Posterior vena cava (tissue), 2 donors: Measurements from ENCODE around the gene PTPRN2. TPM values are rescaled to one million over a fixed set of nuclear protein-coding genes. Genes with fewer than 3 reads are reported as not detected.
"Not testable (repeated sequence)": the region's sequence is repeated elsewhere in the genome, so short reads cannot be mapped to it uniquely, and the experiment has no call there.

Experiments
- DNase-seq: peaks from one replicate; pipeline ENCODE4 v3.0.0-alpha.2; 2020; ENCODE audit warnings: low spot score
- intact Hi-C, 2 donors: fragments of 100-400 bp; cut with DNase I; formaldehyde crosslinking; loops; one replicate each; pipeline versions ENCODE4 v1.14.1 to v1.14.2; 2022 to 2023
- total RNA-seq, 2 donors: library from RNA; stranded (reverse); fragmentation: NEBNext Ultra II Directional; extraction: Animal tissue kit (Norgen Biotek cat#: 25700); gene quantifications; one replicate each; pipeline ENCODE4 v1.2.1, GENCODE V29; 2021
- donor health status: DM: yes; HTN: yes; CAD: no.
- donor health status: DM: yes; HTN: yes; CAD: no.

Gene PTPRN2
- total RNA-seq, 2 donors from 2014 or later, result 1.6 to 2.8 TPM

- DNase-seq, result peak; percentile 70
- intact Hi-C loops, result no loop called here
These were observed 540.1 kb downstream of the PTPRN2 start for GRCh38 chr7:158047391-158048059.

GRCh38 chr7:158046246-158046645 is 541.4 kb downstream of the PTPRN2 start:
- DNase-seq, result peak; percentile 24
- intact Hi-C loops, result not testable (repeated sequence)

GRCh38 chr7:158044482-158044823 is 543.2 kb downstream of the PTPRN2 start:
- intact Hi-C loops, result no loop called here
- no peak for DNase-seq

- DNase-seq, result peak; percentile 25
- intact Hi-C loops, result no loop called here
These were observed 543.8 kb downstream of the PTPRN2 start for GRCh38 chr7:158043551-158044481.

- intact Hi-C loops, result no loop called here
- peak; percentile 35 for DNase-seq
These were observed 545.3 kb downstream of the PTPRN2 start for GRCh38 chr7:158042156-158042880.

- DNase-seq, result no peak
- intact Hi-C loops, result no loop called here
These were observed 547.4 kb downstream of the PTPRN2 start for GRCh38 chr7:158040199-158040598.

GRCh38 chr7:158039270-158039669 is 548.4 kb downstream of the PTPRN2 start:
- intact Hi-C loops, result loop anchor here in 1 of 2 donors (5.0 kb wide), 1 partner anchor 1047 kb away; no protein-coding TSS in a partner anchor
- no peak for DNase-seq

- intact Hi-C loops, result loop anchor here in 1 of 2 donors (5.0 kb wide), 1 partner anchor 1045 kb away; no protein-coding TSS in a partner anchor
- no peak for DNase-seq
These were observed 550.4 kb downstream of the PTPRN2 start for GRCh38 chr7:158037211-158037610.

GRCh38 chr7:158035343-158035742 is 552.3 kb downstream of the PTPRN2 start:
- DNase-seq, result peak; percentile 52
- intact Hi-C loops, result loop anchor here in 1 of 2 donors (5.0 kb wide), 1 partner anchor 1043 kb away; no protein-coding TSS in a partner anchor

GRCh38 chr7:158034571-158034970 is 553.1 kb downstream of the PTPRN2 start:
- peak; percentile 54 for DNase-seq
- intact Hi-C loops, result no loop called here

GRCh38 chr7:158033925-158034324 is 553.7 kb downstream of the PTPRN2 start:
- DNase-seq, intact Hi-C loops: not testable (repeated sequence)

GRCh38 chr7:158033196-158033595 is 554.4 kb downstream of the PTPRN2 start:
- intact Hi-C loops, result no loop called here
- DNase-seq, result peak; percentile 56

- DNase-seq, result no peak
- intact Hi-C loops, result no loop called here
These were observed 555.0 kb downstream of the PTPRN2 start for GRCh38 chr7:158032561-158033115.

GRCh38 chr7:158031867-158032308 is 555.7 kb downstream of the PTPRN2 start:
- peak; percentile 62 for DNase-seq
- intact Hi-C loops, result no loop called here

- peak; percentile 38 for DNase-seq
- intact Hi-C loops, result no loop called here
These were observed 557.1 kb downstream of the PTPRN2 start for GRCh38 chr7:158030566-158030965.

GRCh38 chr7:158030071-158030470 is 557.6 kb downstream of the PTPRN2 start:
- intact Hi-C loops, result no loop called here
- peak; percentile 72 for DNase-seq

GRCh38 chr7:158029509-158029908 is 558.1 kb downstream of the PTPRN2 start:
- no peak for DNase-seq
- intact Hi-C loops, result no loop called here

- intact Hi-C loops, result no loop called here
- DNase-seq, result peak; percentile 64
These were observed 558.7 kb downstream of the PTPRN2 start for GRCh38 chr7:158028971-158029370.

GRCh38 chr7:158028290-158028941 is 559.2 kb downstream of the PTPRN2 start:
- intact Hi-C loops, result no loop called here
- peak; percentile 49 for DNase-seq
